GM19463 (cell line): ENCODE measurements around the gene RUNX1.
"Not testable (repeated sequence)": the region's sequence is repeated elsewhere in the genome, so short reads cannot be mapped to it uniquely, and the experiment has no call there.

Experiments
- ATAC-seq: cut with Tn5 transposase; IDR thresholded peaks from one replicate; pipeline ENCODE4 v1.9.1; 2021; ENCODE audit warnings: mild to moderate bottlenecking, moderate library complexity; ENCODE audit not compliant: unreplicated experiment

Gene RUNX1

DNA sequence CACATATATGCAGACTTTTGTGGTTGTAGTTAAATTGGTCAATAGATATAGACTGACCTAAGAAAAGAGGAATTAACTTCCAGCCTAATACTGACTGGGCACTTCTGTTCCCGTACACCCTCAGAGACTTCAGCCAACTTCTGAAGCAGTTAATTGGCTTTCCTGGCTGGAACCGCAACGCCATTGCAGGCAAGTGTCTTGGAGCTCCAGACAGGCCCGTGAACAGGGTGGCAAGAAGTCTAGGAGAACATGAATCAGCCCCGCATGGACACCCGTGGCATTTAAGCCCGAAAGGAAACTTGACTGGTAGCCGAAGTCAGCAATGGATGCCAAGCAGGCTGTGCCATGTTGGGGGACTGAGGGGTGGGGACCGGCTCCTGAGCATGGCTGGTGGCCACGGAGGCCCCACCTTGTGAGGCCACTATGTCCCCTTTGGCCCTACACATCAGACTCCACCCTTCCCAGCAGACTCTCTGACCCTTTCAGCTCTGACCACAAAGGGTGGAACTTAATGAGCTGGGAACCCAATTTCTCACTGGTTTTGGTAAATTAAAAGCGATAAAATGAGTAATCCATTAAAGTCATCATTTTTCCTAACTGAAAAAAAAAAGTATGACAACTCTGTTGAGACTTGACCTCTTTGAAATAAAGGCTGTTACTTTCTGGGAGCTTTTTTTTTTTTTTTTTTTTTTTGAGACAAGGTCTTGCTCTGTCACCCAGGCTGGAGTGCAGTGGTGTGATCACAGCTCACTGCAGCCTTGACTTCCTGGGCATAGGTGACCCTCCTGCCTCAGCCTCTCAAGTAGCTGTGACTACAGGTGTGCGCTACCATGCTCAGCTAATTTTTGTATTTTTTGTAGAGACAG, 54.1 kb downstream of the RUNX1 start:
- no peak for ATAC-seq

- not testable (repeated sequence) for ATAC-seq
These were observed 55.6 kb downstream of the RUNX1 start for GRCh38 chr21:34993521-34993921.

DNA sequence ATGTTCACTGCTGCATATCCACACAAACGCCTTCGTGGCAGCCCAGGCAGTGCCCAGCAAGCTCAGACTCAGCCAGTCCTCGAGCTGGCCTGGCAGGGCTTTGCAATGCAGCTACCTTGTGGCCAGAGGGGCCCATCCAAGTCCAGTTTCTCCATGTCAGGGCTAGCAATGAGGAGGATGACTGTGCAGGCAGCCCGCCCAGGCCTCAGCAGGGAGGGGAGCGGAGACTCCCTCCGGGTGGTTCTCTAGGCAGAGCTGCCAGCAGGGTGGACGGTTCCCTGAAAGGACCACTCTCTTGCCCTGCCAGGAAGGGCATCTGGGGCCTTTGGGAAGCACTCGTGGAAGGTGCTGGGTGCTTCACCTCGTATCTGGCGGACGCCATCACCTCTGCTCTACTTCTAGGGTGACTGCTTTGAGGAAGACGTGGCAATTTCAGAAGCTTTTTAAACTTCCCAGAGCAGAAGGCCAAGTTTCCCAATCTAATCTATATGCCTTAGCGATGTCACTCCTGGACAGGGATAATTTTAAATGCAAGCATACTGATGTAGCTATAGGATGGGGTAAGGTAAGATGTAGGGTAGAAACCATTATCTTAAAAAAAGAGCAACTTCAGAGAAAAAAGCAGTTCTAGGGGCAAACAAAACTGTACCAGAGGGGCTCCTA, 56.2 kb downstream of the RUNX1 start:
- ATAC-seq = no peak

DNA sequence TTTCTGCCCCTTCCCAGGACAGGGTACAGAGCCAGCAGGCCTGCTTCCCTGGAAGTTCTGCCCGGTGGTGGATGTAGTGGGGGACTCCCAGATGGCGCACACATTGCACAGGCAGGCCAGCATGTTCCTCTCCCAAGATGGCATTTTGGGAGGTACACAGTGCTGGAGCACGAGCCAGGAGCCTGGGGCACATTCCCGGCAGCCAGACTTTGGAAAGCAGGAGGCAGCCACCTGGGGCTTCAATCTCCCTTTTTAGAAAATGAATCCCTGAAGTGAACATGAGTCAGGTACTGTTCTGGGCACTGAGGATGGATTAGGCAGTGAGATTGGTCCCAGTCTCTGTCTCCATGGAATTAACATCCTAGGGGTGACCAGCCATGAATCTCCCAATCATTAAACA, 56.9 kb downstream of the RUNX1 start:
- ATAC-seq = no peak

- no peak for ATAC-seq
These were observed 57.6 kb downstream of the RUNX1 start for GRCh38 chr21:34991366-34991957.

DNA sequence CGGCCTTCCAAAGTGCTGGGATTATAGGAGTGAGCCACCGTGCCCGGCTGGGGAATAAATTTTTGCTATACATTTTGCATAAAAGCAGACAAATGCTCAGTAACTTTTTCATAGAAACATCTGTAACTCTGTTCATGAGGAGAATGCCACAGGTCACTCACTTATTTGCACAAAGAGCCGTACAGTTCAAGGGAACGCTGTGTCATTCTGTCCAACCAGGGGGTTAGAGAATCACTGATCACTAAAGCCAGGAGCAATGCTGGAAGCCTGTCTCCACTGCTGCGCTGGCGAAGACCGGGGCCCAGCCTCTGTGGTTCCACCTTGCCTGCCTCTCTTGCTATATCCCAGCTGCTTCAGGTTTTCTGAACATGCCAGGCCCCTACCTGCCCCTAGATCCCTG, 58.3 kb downstream of the RUNX1 start:
- ATAC-seq = no peak

GRCh38 chr21:34989337-34990151, 59.6 kb downstream of the RUNX1 start:
- ATAC-seq = no peak

GRCh38 chr21:34988625-34989024, 60.5 kb downstream of the RUNX1 start:
- ATAC-seq = no peak

DNA sequence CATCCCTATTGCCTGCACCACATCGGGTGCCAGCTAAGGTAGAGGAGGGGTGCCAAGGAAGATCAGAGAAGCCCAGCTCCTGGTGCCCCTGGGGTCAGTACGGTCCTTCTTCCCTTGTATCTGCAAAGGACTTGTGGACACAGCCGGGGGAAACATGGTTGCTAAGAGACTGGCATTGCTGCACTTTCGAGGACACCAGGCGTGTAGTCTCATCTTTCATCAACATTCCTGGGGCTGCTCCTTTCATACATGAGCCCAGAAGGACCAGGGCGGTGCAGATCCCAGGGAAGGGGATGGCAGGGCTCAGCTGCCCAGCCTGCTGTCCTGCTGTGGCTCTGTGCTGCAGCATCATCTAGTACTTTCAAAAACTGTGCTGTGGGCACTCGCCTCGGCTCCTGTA, 61.0 kb downstream of the RUNX1 start:
- no peak for ATAC-seq

- ATAC-seq = no peak
These were observed 61.5 kb downstream of the RUNX1 start for GRCh38 chr21:34987501-34988072.

- ATAC-seq = peak; percentile 69
These were observed 62.3 kb downstream of the RUNX1 start for GRCh38 chr21:34986561-34987500.

DNA sequence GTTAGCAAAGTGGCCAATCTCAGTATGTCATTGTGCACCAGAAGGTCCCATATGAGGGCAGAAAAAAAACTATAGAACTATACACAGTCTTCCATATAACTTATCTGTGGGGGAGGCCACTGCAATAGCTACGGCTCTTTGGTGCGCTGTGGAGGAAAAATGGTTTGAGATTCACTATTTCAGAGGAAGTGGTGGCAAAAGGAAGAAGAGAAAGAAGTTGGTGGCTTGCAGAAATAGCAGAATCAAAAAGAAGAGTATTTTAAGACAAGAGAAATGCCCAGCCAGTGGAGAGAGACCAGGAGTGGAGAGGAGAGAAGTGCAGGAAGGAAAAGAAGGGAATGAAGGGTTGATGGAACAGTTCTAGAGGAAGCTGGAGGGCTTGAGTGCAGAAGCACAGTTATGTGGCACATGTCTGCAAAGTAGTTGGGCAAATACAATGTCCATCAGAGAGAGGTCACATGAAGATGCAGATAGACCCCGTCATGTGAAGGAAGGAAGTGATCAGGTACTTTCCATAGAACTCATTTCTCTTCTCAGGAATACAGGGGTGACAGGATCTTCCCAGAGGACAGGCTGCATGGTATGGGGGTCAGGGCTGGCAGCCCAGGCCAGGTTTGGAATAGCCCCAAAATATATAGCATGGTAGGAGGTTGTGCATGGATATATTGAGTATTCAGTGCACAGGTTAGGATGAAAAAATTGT, 64.6 kb downstream of the RUNX1 start:
- ATAC-seq = no peak

DNA sequence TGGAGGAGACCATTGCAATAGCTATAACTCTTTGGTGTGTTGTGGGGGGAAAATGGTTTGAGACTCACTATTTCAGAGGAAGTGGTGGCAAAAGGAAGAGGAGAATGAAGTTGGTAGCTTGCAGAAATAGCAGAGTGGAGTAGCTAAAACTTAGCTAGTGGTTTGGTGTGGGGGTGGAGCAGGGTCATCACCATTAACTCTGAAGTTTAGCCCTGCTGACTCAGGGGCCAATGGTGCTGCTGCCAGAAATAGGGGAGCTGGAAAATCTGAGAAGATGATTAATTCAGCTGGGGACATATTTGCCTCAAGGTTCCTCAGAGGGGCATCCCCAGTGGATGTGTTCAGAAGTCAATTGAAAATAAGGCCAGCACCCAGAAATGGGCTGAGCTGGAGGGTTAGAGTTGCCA, 65.4 kb downstream of the RUNX1 start:
- peak; percentile 28 for ATAC-seq

DNA sequence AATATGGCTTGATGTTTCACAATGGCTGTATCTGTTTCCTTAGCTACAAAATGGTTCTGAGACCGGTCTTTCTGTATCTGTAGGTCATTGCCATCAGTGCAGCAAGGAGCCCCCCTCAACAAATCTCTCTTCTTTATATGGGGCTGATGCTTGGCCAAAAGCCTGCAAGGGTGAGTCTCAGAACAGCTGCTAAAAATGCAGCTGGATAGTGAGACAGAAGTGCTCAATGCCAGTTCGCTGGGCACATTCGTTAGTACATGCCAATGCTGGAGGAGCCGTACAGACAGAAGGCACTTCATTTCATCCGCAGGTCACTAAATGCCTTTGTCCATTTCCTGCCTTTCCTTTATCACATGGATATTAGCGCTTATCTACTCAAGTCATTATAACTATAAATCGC, 67.3 kb downstream of the RUNX1 start:
- no peak for ATAC-seq

DNA sequence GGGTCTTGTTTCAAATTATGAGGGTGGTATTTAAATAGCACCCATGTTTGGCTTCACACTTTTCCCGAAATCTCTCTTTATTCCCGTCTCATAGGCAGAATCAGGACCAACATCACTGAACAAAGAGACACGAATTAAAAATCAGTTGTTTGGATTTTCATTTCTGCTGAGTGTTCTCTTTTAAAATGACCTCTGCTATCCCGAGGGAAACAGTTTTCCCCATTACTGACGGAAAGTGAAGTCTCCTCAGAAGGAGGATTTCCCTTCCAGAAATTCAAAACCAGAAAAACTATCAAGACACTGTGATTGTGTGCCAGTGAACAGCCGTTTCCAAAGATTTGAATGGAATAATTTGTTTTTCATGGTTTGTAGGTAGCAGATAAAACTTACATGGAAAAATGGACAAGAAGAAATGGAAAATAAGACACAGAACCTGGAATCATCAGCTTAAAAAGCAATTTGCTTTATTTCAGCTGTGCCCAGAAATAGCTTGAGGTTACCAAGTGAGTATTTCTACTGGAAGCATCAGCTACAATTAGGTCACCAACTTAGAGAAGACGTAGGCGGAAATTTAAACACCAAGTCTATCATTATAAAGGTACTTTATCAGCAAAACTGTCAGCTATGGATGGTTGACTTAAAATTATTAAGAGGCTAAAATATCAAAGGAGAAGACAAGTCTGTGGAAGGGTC, 68.5 kb downstream of the RUNX1 start:
- no peak for ATAC-seq

DNA sequence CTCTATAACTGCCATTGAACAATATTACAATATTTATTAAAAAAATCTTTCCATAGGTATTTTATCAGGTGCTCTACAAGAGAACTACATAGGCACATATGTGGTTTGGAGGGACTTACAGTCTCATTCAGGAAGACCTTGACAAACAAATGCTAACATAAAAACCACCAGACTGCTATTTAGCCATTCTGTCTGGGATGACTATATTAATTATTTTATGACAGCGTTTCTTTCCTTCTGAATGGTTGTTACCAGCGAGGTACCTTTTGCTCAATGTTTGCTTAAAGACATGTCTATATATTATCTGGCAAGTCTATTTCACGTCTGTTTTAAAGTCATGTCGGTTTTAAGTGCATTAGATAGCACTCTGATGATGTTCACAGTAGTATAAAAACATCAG, 69.7 kb downstream of the RUNX1 start:
- ATAC-seq = no peak

GRCh38 chr21:34977333-34977732, 71.8 kb downstream of the RUNX1 start:
- no peak for ATAC-seq

- ATAC-seq = peak; percentile 98
These were observed 74.7 kb downstream of the RUNX1 start for GRCh38 chr21:34974162-34974981.
